ENCODE results near the gene CD4.
"Not testable (repeated sequence)": the region's sequence is repeated elsewhere in the genome, so short reads cannot be mapped to it uniquely, and the experiment has no call there.

CD4 gene

DNA sequence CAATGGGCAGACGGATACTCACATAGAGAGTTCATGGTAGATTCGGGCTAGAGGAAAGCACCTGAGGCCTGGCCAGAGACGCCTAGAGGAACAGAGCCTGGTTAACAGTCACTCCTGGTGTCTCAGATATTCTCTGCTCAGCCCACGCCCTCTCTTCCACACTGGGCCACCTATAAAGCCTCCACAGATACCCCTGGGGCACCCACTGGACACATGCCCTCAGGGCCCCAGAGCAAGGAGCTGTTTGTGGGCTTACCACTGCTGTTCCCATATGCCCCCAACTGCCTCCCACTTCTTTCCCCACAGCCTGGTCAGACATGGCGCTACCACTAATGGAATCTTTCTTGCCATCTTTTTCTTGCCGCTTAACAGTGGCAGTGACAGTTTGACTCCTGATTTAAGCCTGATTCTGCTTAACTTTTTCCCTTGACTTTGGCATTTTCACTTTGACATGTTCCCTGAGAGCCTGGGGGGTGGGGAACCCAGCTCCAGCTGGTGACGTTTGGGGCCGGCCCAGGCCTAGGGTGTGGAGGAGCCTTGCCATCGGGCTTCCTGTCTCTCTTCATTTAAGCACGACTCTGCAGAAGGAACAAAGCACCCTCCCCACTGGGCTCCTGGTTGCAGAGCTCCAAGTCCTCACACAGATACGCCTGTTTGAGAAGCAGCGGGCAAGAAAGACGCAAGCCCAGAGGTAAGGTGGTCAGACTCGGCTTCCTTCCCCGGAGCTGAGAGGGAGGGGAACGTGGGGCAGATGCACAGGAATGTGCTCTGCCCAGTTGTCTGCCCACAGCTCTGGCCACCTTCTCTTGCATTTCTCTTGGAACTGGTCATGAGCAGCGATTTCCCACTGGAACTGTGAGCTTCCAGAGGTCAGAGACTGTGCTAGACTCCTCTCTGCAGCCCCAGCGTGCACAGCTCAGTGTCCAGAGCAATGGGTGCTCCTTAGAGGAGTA lies at the start of gene CD4:
TSS of gene CD4 (plus strand) at position 557 of the 953 bp plus-strand sequence. CDS start 10,611 bp downstream, outside the sequence.
- ChIA-PET CTCF (interaction anchor here (0.6 to 1.6 kb wide), 6 partner anchors 9 to 319 kb away, joined by 3 to 4 read pairs (median 3); no protein-coding TSS in a partner anchor), POLR2A (interaction anchor here (1.0 kb wide), 1 partner anchor 36 kb away, joined by 4 read pairs; the partner anchor contains the start of gene MLF2)

DNA sequence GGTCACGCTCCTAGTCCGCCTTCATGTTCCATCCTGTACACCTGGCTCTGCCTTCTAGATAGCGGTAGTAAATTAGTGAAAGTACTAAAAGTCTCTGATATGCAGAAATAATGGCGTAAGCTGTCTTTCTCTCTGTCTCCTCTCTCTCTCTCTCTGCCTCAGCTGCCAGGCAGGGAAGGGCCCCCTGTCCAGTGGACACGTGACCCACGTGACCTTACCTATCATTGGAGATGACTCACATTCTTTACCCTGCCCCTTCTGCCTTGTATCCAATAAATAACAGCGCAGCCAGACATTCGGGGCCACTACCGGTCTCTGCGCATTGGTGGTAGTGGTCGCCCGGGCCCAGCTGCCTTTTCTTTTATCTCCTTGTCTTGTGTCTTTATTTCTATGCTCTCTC lies 47.2 kb upstream of the CD4 start:
- ChIA-PET POLR2A (interaction anchor here (1.2 kb wide), 1 partner anchor 10 kb away, joined by 3 read pairs; no protein-coding TSS in a partner anchor), CTCF (interaction anchor here (0.8 to 3.3 kb wide), 3 partner anchors 11 to 83 kb away, joined by 3 to 24 read pairs (median 4); partner anchors contain the start of gene MLF2)
- not testable (repeated sequence) for H3K4me3 ChIP-seq (ENCODE audit: low read depth, low read length); H3K27ac ChIP-seq (ENCODE audit: extremely low read depth, low read depth, low read length); H3K9me3 ChIP-seq (ENCODE audit: control insufficient read depth, insufficient read depth, low read depth, low read length); H3K4me1 ChIP-seq (ENCODE audit: control insufficient read depth, insufficient read depth, low read length)
- peaks cover 7 to 15% of the 10 kb centered on the region in 2 experiments for H3K36me3 ChIP-seq (ENCODE audit: control insufficient read depth in 2 of 2, insufficient read depth in 1 of 2, low read length in 2 of 2)

More for the DNA sequence above, at the start of gene CD4:
- no peak within 1 kb of the TSS for H3K4me3 ChIP-seq (ENCODE audit: low read depth, low read length)
- H3K4me1 ChIP-seq (ENCODE audit: control insufficient read depth, insufficient read depth, low read length), result no peaks in the 10 kb centered on the region
- no peaks in the 10 kb centered on the region for H3K36me3 ChIP-seq (ENCODE audit: control insufficient read depth in 2 of 2, insufficient read depth in 1 of 2, low read length in 2 of 2)
- H3K9me3 ChIP-seq (ENCODE audit: control insufficient read depth, insufficient read depth, low read depth, low read length), result no peaks in the 10 kb centered on the region
- TF ChIP-seq ZBTB17 (tag by site-specific recombination; IDR thresholded peaks at IDR 0.05) (no peak), KLF1 (tag by site-specific recombination; IDR thresholded peaks at IDR 0.05) (no peak), ZNF175 (tag by site-specific recombination; IDR thresholded peaks at IDR 0.05) (no peak), ZNF548 (tag by site-specific recombination; IDR thresholded peaks at IDR 0.05) (no peak), ZNF211 (tag by site-specific recombination; IDR thresholded peaks at IDR 0.05; ENCODE audit: low read depth) (no peak), RBAK (tag by site-specific recombination; IDR thresholded peaks at IDR 0.05) (no peak), ZNF37A (tag by site-specific recombination; IDR thresholded peaks at IDR 0.05) (no peak)
- TF ChIP-seq, protein P1, sequence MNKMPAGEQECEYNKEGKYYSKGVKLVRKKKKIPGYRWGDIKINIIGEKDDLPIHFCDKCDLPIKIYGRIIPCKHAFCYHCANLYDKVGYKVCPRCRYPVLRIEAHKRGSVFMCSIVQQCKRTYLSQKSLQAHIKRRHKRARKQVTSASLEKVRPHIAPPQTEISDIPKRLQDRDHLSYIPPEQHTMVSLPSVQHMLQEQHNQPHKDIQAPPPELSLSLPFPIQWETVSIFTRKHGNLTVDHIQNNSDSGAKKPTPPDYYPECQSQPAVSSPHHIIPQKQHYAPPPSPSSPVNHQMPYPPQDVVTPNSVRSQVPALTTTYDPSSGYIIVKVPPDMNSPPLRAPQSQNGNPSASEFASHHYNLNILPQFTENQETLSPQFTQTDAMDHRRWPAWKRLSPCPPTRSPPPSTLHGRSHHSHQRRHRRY (tag by site-specific recombination; IDR thresholded peaks at IDR 0.05), result no peak
- TF ChIP-seq, protein P2, sequence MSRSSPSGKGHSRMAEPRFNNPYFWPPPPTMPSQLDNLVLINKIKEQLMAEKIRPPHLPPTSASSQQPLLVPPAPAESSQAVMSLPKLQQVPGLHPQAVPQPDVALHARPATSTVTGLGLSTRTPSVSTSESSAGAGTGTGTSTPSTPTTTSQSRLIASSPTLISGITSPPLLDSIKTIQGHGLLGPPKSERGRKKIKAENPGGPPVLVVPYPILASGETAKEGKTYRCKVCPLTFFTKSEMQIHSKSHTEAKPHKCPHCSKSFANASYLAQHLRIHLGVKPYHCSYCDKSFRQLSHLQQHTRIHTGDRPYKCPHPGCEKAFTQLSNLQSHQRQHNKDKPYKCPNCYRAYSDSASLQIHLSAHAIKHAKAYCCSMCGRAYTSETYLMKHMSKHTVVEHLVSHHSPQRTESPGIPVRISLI (tag by site-specific recombination; IDR thresholded peaks at IDR 0.05), result no peak
- TF ChIP-seq, protein P3, sequence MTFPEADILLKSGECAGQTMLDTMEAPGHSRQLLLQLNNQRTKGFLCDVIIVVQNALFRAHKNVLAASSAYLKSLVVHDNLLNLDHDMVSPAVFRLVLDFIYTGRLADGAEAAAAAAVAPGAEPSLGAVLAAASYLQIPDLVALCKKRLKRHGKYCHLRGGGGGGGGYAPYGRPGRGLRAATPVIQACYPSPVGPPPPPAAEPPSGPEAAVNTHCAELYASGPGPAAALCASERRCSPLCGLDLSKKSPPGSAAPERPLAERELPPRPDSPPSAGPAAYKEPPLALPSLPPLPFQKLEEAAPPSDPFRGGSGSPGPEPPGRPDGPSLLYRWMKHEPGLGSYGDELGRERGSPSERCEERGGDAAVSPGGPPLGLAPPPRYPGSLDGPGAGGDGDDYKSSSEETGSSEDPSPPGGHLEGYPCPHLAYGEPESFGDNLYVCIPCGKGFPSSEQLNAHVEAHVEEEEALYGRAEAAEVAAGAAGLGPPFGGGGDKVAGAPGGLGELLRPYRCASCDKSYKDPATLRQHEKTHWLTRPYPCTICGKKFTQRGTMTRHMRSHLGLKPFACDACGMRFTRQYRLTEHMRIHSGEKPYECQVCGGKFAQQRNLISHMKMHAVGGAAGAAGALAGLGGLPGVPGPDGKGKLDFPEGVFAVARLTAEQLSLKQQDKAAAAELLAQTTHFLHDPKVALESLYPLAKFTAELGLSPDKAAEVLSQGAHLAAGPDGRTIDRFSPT (tag by site-specific recombination; IDR thresholded peaks at IDR 0.05), result no peak
- TF ChIP-seq, protein P4, sequence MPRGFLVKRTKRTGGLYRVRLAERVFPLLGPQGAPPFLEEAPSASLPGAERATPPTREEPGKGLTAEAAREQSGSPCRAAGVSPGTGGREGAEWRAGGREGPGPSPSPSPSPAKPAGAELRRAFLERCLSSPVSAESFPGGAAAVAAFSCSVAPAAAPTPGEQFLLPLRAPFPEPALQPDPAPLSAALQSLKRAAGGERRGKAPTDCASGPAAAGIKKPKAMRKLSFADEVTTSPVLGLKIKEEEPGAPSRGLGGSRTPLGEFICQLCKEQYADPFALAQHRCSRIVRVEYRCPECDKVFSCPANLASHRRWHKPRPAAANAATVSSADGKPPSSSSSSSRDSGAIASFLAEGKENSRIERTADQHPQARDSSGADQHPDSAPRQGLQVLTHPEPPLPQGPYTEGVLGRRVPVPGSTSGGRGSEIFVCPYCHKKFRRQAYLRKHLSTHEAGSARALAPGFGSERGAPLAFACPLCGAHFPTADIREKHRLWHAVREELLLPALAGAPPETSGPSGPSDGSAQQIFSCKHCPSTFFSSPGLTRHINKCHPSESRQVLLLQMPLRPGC (tag by site-specific recombination; IDR thresholded peaks at IDR 0.05), result no peak
- H3K27ac ChIP-seq (ENCODE audit: extremely low read depth, low read depth, low read length), result no peak within 1 kb of the TSS

DNA sequence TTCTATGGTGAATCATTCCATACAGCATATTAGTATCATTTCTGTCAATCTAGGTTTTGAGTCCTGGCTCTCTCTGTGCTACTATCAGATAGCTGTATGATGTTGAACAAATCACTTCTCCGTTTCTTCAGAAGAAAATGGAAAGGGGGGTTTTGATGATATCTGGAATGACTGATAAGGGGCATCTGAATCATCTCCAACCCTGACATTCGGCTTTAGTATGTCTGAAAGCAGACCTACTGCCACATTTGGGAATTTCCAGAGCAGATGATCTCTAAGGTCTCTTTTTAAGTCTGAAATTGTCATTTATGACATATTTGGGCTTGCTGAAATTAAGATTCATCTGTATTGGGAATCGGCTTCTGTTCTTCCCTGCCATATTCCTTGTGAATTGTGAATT lies 46.5 kb upstream of the CD4 start:
- POLR2A ChIA-PET, result interaction anchor here (1.2 kb wide), 1 partner anchor 9 kb away, joined by 3 read pairs; no protein-coding TSS in a partner anchor

More for the DNA sequence above, 46.5 kb upstream of the CD4 start:
- CTCF ChIA-PET, result interaction anchor here (0.6 to 3.3 kb wide), 5 partner anchors 10 to 455 kb away, joined by 3 to 24 read pairs (median 4); partner anchors contain the start of gene MLF2
- Histone ChIP-seq H3K9me3 (ENCODE audit: control insufficient read depth, insufficient read depth, low read depth, low read length) (no peaks in the 10 kb centered on the region), H3K4me3 (ENCODE audit: low read depth, low read length) (no peak overlapping the region), H3K4me1 (ENCODE audit: control insufficient read depth, insufficient read depth, low read length) (no peaks in the 10 kb centered on the region), H3K36me3 (ENCODE audit: control insufficient read depth in 2 of 2, insufficient read depth in 1 of 2, low read length in 2 of 2) (peaks cover 13 to 23% of the 10 kb centered on the region in 2 experiments), H3K27ac (ENCODE audit: extremely low read depth, low read depth, low read length) (no peak overlapping the region)
- TF ChIP-seq ZNF571 (tag by site-specific recombination; IDR thresholded peaks at IDR 0.05) (no peak), ZFHX2 (tag by site-specific recombination; conservative IDR thresholded peaks at IDR 0.05) (no peak)
